WI38 (cell line): ENCODE results near the gene SEC22A.

ENCODE experiments used
- H3K4me3 ChIP-seq: 2 replicates; pipeline ENCODE4 v1.5.1; 2011; ENCODE audit warnings: low read depth, mild to moderate bottlenecking, control low read depth, low read length
- TF ChIP-seq, protein P1 (sequence below): IDR thresholded peaks from 2 replicates; pipeline ENCODE4 v1.5.1; 2012; ENCODE audit warnings: low read depth, mild to moderate bottlenecking, control low read depth, low read length

Gene SEC22A

DNA sequence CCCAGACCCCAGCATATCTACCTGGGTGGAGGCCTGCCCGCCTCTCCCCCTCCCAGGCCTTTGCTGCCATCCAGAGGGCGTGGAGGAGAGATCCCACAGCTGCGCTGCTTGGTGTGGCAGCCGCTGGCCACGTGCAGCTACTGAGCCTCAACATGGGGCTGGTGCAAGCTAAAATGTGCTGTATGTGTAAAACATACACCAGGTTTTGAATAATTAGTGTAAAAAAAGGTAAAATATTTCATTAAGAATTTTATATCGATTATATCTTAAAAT, 95.8 kb downstream of the SEC22A start:
- H3K4me3 ChIP-seq = no peak overlapping the region
- TF ChIP-seq, protein P1, sequence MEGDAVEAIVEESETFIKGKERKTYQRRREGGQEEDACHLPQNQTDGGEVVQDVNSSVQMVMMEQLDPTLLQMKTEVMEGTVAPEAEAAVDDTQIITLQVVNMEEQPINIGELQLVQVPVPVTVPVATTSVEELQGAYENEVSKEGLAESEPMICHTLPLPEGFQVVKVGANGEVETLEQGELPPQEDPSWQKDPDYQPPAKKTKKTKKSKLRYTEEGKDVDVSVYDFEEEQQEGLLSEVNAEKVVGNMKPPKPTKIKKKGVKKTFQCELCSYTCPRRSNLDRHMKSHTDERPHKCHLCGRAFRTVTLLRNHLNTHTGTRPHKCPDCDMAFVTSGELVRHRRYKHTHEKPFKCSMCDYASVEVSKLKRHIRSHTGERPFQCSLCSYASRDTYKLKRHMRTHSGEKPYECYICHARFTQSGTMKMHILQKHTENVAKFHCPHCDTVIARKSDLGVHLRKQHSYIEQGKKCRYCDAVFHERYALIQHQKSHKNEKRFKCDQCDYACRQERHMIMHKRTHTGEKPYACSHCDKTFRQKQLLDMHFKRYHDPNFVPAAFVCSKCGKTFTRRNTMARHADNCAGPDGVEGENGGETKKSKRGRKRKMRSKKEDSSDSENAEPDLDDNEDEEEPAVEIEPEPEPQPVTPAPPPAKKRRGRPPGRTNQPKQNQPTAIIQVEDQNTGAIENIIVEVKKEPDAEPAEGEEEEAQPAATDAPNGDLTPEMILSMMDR = no peak

DNA sequence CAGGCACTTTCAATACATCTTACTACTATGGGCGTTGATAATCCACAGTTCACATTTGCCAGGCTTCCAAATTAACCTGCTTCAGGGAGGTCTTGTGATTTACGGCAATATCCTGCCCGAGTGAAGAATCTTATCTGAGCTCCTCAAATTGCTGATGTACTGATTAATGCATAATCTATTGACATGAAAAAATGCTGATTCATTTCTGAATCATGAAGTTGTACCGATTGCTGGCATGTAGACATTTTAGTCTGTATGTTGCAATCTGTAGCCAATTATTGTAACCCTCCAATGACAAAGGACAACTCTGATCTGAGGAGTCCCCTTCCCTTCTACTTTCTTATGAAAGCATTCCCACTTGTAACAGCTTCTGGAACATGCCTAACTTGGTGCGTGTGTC, 97.2 kb downstream of the SEC22A start:
- no peak overlapping the region for H3K4me3 ChIP-seq
- TF ChIP-seq, protein P1 = no peak

GRCh38 chr3:123299581-123299980, 97.8 kb downstream of the SEC22A start:
- TF ChIP-seq, protein P1 = no peak

DNA sequence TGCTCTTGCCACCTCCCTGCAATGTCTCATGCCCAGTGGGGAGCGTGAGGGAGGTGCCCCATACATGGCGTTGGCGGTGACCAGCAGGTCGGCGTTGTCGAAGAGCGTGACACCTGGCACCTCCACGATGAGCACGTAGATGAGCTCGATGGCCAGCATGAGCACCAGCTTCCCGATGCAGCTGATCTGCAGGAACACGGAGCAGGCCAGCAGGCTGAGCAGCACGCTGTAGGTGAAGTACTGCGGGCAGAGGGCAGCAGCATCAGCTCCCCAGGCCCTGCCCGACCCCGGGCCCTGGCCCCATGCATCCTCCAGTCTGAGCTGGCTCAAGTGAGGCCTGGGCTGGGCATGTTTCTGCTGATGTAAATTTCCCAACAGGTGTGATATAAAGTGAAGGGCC, 98.3 kb downstream of the SEC22A start:
- no peak overlapping the region for H3K4me3 ChIP-seq
- TF ChIP-seq, protein P1 = no peak

More at GRCh38 chr3:123299581-123299980, 97.8 kb downstream of the SEC22A start:
- H3K4me3 ChIP-seq = no peak overlapping the region

GRCh38 chr3:123300583-123300982, 98.8 kb downstream of the SEC22A start:
- H3K4me3 ChIP-seq = no peak overlapping the region
- TF ChIP-seq, protein P1 = no peak

- no peak overlapping the region for H3K4me3 ChIP-seq
- TF ChIP-seq, protein P1 = no peak
Observed at GRCh38 chr3:123301331-123302184, 99.8 kb downstream of the SEC22A start.

DNA sequence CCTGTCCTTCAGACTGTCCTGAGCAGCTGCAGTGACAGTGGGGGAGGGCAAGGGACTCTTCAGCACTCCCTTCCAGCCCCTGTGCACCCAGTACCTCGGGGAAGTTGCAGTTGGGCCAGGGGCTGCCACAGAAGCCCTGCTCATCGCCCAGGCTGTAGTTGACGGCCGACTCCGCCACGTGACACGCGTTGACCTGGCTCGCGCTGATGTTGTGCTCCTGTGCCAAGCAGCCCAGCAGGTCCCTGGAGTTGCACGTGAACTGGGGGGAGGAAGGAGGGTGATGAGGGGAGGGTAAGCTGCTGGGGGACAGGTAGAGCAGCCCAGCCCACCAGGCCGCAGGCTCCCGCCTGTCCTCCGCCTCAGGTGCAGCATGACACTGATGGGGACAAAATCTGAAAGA, 101.2 kb downstream of the SEC22A start:
- TF ChIP-seq, protein P1 = no peak
- no peak overlapping the region for H3K4me3 ChIP-seq
